ENCODE data around the gene STRN3. TPM values are rescaled to one million over a fixed set of nuclear protein-coding genes. Genes with fewer than 3 reads are reported as not detected.
A peak's percentile ranks its signal among the peaks of the same experiment; 100 is the strongest.

The STRN3 gene
- total RNA-seq, 1 donor from 2014 or later, result 58.1 TPM

DNA sequence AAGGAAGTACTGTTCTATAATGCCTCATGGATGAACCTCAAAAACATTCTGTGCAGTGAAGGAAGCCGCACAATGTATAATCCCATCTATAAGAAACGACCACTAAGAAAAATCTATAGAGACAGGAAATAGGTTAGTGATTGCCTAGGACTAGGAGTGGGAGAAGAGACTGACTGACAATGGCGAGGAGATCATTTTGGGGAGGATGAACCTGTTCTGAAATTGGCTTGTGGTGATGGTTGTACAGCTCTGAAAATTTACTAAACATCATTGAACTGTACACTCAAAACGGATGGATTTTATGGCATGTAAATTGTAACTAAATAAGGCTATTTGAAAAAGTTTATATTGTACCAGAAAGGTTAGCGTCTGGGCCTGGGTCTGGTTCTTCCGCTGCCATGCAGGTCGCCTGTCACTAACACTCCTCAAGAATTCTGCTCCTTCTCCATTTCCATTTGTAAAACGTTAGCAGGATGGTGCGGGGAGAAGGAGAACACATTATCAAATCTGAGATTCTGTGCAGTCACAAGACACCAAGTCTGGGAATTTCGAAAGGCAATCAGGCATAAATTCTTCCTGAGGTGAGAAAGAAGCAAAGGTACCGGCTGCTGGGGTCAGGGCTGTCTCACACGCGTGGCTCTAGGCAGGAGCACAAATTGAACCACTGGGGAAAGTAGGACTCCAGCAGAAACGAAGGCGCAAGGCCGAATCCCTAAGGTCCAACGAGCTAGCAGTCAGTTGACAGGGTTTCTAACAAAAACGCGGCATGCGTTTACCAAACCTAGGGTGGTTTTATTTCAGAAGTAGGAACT lies 152.7 kb downstream of the STRN3 start:
- no peaks in the 10 kb centered on the region for H3K36me3 Mint-ChIP-seq (ENCODE audit: unreplicated experiment)
- TF ChIP-seq, protein P1, sequence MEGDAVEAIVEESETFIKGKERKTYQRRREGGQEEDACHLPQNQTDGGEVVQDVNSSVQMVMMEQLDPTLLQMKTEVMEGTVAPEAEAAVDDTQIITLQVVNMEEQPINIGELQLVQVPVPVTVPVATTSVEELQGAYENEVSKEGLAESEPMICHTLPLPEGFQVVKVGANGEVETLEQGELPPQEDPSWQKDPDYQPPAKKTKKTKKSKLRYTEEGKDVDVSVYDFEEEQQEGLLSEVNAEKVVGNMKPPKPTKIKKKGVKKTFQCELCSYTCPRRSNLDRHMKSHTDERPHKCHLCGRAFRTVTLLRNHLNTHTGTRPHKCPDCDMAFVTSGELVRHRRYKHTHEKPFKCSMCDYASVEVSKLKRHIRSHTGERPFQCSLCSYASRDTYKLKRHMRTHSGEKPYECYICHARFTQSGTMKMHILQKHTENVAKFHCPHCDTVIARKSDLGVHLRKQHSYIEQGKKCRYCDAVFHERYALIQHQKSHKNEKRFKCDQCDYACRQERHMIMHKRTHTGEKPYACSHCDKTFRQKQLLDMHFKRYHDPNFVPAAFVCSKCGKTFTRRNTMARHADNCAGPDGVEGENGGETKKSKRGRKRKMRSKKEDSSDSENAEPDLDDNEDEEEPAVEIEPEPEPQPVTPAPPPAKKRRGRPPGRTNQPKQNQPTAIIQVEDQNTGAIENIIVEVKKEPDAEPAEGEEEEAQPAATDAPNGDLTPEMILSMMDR (IDR thresholded peaks at IDR 0.05; ENCODE audit: partially characterized antibody, unreplicated experiment), result no peak
- peak overlapping the region; percentile 63 for H3K4me3 Mint-ChIP-seq (ENCODE audit: unreplicated experiment)
- H3K27me3 Mint-ChIP-seq (ENCODE audit: unreplicated experiment), result peaks cover 8% of the 10 kb centered on the region
- no peak for DNase-seq
- H3K27ac Mint-ChIP-seq (ENCODE audit: unreplicated experiment), result peak overlapping the region; percentile 14
- H3K9me3 Mint-ChIP-seq (ENCODE audit: unreplicated experiment), result peaks cover 2% of the 10 kb centered on the region
- peaks cover 17% of the 10 kb centered on the region for H3K4me1 Mint-ChIP-seq (ENCODE audit: low read depth, unreplicated experiment)

DNA sequence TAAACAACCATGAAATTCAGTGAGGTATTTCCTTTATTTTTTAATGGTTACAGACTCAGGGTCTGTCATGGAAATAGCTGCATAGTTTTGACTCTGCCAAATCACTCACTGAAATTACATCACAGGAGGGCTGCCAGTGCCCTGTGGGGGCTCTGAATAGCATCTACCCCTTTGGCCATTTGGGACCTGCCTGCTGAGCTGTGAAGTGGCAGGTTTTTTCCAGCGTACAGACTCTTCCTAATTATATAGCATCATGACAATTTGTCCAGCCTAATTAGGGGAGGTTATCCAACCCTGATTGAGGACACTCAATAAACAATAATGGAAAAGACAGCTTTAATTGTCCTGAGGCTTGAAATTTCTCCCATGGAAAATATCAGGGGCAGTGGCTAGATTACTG lies 153.6 kb downstream of the STRN3 start:
- peaks cover 2% of the 10 kb centered on the region for H3K9me3 Mint-ChIP-seq (ENCODE audit: unreplicated experiment)
- no peaks in the 10 kb centered on the region for H3K36me3 Mint-ChIP-seq (ENCODE audit: unreplicated experiment)
- H3K4me1 Mint-ChIP-seq (ENCODE audit: low read depth, unreplicated experiment), result peaks cover 17% of the 10 kb centered on the region
- TF ChIP-seq, protein P1 (IDR thresholded peaks at IDR 0.05; ENCODE audit: partially characterized antibody, unreplicated experiment), result no peak
- no peak overlapping the region for H3K4me3 Mint-ChIP-seq (ENCODE audit: unreplicated experiment)
- H3K27me3 Mint-ChIP-seq (ENCODE audit: unreplicated experiment), result peaks cover 8% of the 10 kb centered on the region
- no peak for DNase-seq
- H3K27ac Mint-ChIP-seq (ENCODE audit: unreplicated experiment), result no peak overlapping the region

DNA sequence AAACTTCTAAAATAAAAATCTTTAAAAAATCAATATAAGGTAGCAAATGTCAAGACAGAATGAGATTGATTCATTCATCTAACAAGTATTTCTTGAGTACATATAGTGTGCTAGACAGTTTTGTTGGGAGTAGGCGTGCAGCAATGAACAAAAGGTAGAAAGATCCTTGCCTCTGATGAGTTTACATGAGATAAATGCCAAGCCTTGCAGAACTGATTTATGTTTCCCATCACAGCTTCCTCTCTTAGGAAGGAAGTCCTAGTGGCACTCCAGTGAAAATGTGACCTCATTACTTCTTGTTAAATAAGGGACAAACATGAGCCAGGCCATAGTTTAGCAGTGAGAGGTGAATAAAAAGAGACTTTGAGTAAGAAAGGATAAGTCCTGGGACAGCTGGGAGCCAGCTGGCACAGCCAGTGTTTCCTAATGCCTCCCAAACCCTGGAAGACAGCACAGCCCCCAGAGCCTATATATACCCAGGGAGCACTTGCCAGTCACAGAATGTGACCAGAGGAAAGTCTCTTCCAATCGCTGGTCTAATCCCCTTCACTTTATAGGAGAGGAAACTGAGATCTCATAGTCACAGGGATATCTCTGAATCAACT lies 156.5 kb downstream of the STRN3 start:
- Mint-ChIP-seq H3K27ac (ENCODE audit: unreplicated experiment) (no peak overlapping the region), H3K27me3 (ENCODE audit: unreplicated experiment) (peaks cover 8% of the 10 kb centered on the region), H3K4me1 (ENCODE audit: low read depth, unreplicated experiment) (peaks cover 13% of the 10 kb centered on the region), H3K36me3 (ENCODE audit: unreplicated experiment) (no peaks in the 10 kb centered on the region), H3K4me3 (ENCODE audit: unreplicated experiment) (no peak overlapping the region), H3K9me3 (ENCODE audit: unreplicated experiment) (no peaks in the 10 kb centered on the region)
- DNase-seq, result no peak
- TF ChIP-seq, protein P1 (IDR thresholded peaks at IDR 0.05; ENCODE audit: partially characterized antibody, unreplicated experiment), result no peak

DNA sequence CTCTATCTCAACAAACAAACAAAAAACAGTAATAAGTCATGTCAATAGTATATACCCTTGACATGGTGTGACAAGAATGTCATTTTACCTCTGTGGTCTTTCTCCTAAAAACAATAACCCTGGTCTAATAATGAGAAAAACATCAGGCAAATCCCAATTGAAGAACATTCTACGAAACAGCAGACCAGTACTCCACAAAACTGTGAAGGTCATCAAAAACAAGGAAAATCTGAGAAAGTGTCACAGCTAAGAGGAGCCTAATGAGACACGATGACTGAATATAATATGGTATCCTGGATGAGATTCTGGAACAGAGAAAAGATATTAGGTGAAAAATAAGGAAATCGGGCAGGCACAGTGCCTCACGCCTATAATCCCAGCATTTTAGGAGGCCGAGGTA lies 157.4 kb downstream of the STRN3 start:
- H3K4me3 Mint-ChIP-seq (ENCODE audit: unreplicated experiment), result no peak overlapping the region
- no peaks in the 10 kb centered on the region for H3K9me3 Mint-ChIP-seq (ENCODE audit: unreplicated experiment)
- H3K27me3 Mint-ChIP-seq (ENCODE audit: unreplicated experiment), result peaks cover 7% of the 10 kb centered on the region
- H3K4me1 Mint-ChIP-seq (ENCODE audit: low read depth, unreplicated experiment), result peaks cover 13% of the 10 kb centered on the region
- no peak overlapping the region for H3K27ac Mint-ChIP-seq (ENCODE audit: unreplicated experiment)
- H3K36me3 Mint-ChIP-seq (ENCODE audit: unreplicated experiment), result no peaks in the 10 kb centered on the region
- TF ChIP-seq, protein P1 (IDR thresholded peaks at IDR 0.05; ENCODE audit: partially characterized antibody, unreplicated experiment), result no peak
- DNase-seq, result no peak

DNA sequence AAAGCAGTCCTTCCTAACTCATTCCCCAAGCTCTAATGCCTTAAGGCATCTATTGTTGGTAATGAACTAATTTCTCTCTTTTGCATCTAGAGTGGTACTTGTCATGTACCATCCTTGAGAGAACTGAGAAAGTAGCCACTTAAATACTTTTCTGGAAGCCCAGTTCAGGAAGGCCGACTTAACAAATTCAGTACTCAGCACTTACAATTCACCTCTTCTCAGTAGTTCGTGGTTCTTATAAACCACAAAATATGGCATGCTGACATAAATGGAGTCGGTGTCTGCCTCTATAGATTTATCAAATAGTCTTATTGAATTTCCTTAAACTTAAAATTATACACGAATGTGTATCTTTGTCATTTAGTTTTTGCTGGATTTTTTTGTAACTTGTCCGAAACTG lies 161.2 kb downstream of the STRN3 start:
- Mint-ChIP-seq H3K4me3 (ENCODE audit: unreplicated experiment) (no peak overlapping the region), H3K36me3 (ENCODE audit: unreplicated experiment) (no peaks in the 10 kb centered on the region), H3K9me3 (ENCODE audit: unreplicated experiment) (no peaks in the 10 kb centered on the region), H3K4me1 (ENCODE audit: low read depth, unreplicated experiment) (peaks cover 4% of the 10 kb centered on the region), H3K27ac (ENCODE audit: unreplicated experiment) (no peak overlapping the region), H3K27me3 (ENCODE audit: unreplicated experiment) (no peaks in the 10 kb centered on the region)
- TF ChIP-seq, protein P1 (IDR thresholded peaks at IDR 0.05; ENCODE audit: partially characterized antibody, unreplicated experiment), result no peak
- DNase-seq, result no peak
